ENCODE data around the gene EXPH5.

Gene EXPH5

DNA sequence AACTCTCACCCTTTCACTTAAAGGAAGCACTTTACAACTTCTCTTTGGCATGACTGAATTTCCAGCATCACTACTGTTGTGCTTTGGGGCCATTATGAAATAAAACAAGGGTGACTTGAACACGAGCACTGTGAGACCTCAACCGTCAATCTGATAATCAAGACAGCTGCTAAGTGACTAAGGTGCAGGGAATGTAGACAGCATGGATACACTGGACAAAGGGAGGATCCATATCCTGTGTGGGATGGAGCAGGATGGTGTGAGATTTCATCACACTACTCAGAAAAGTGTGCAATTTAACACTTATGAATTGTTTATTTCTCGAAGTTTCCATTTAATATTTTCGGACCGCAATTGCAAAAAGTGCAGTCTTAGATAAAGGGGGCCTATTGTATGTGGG is 16.1 kb upstream of the EXPH5 start:
- Histone ChIP-seq H3K4me2 (ENCODE audit: low read depth, low read length, poor library complexity, severe bottlenecking) (no peak overlapping the region), H3K4me1 (ENCODE audit: insufficient read depth, low read length, poor library complexity, severe bottlenecking) (no peaks in the 10 kb centered on the region), H3K9me3 (ENCODE audit: insufficient read depth, low read depth, low read length) (no peaks in the 10 kb centered on the region), H3K9ac (ENCODE audit: low read depth, low read length, poor library complexity, severe bottlenecking) (no peak overlapping the region), H3K79me2 (ENCODE audit: insufficient read depth, low read length) (no peaks in the 10 kb centered on the region), H3K4me3 (ENCODE audit: low read length, poor library complexity, severe bottlenecking) (no peak overlapping the region), H4K20me1 (ENCODE audit: insufficient read depth, low read length, poor library complexity, severe bottlenecking) (no peaks in the 10 kb centered on the region), H2AFZ (ENCODE audit: low read length) (no peak overlapping the region), H3K27me3 (ENCODE audit: insufficient read depth, low read length, poor library complexity, severe bottlenecking) (no peaks in the 10 kb centered on the region), H3K9me2 (replicated peaks; ENCODE audit: low read depth, low read length) (no peaks in the 10 kb centered on the region), H3K36me3 (ENCODE audit: insufficient read depth, low read length) (no peaks in the 10 kb centered on the region), H3F3A (ENCODE audit: low read depth) (no peaks in the 10 kb centered on the region)
- TF ChIP-seq, protein P1, sequence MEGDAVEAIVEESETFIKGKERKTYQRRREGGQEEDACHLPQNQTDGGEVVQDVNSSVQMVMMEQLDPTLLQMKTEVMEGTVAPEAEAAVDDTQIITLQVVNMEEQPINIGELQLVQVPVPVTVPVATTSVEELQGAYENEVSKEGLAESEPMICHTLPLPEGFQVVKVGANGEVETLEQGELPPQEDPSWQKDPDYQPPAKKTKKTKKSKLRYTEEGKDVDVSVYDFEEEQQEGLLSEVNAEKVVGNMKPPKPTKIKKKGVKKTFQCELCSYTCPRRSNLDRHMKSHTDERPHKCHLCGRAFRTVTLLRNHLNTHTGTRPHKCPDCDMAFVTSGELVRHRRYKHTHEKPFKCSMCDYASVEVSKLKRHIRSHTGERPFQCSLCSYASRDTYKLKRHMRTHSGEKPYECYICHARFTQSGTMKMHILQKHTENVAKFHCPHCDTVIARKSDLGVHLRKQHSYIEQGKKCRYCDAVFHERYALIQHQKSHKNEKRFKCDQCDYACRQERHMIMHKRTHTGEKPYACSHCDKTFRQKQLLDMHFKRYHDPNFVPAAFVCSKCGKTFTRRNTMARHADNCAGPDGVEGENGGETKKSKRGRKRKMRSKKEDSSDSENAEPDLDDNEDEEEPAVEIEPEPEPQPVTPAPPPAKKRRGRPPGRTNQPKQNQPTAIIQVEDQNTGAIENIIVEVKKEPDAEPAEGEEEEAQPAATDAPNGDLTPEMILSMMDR (conservative IDR thresholded peaks at IDR 0.05; ENCODE audit: low read length) = no peak
- no peak for TF ChIP-seq EZH2phosphoT487 (IDR thresholded peaks at IDR 0.05; ENCODE audit: borderline replicate concordance)

DNA sequence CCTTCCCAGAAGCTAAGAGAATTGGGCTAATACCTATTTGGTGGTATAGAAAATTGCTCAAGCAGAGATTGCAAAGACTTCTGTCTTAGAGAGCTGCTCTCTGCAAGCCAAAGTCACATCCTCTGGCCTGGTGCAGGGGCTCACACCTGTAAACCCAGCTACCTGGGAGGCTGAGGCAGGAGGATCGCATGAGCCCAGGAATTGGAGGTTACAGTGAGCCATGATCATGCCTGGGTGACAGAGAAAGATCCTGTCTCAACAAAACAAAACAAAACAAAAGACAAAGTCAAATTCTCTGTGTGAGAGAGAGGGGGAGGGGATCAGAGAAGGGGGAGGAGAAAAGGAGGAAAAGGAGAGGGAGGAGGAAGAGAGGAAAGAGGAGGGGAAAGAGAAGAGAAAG is 15.0 kb upstream of the EXPH5 start:
- H3K4me1 ChIP-seq (ENCODE audit: insufficient read depth, low read length, poor library complexity, severe bottlenecking) = no peaks in the 10 kb centered on the region
- TF ChIP-seq, protein P1 (conservative IDR thresholded peaks at IDR 0.05; ENCODE audit: low read length) = no peak
- TF ChIP-seq EZH2phosphoT487 (IDR thresholded peaks at IDR 0.05; ENCODE audit: borderline replicate concordance) = no peak
- H3K27me3 ChIP-seq (ENCODE audit: insufficient read depth, low read length, poor library complexity, severe bottlenecking) = no peaks in the 10 kb centered on the region
- no peaks in the 10 kb centered on the region for H3K79me2 ChIP-seq (ENCODE audit: insufficient read depth, low read length)
- no peaks in the 10 kb centered on the region for H3K9me3 ChIP-seq (ENCODE audit: insufficient read depth, low read depth, low read length)
- H3K9ac ChIP-seq (ENCODE audit: low read depth, low read length, poor library complexity, severe bottlenecking) = no peak overlapping the region
- H2AFZ ChIP-seq (ENCODE audit: low read length) = no peak overlapping the region
- H4K20me1 ChIP-seq (ENCODE audit: insufficient read depth, low read length, poor library complexity, severe bottlenecking) = no peaks in the 10 kb centered on the region
- H3K4me2 ChIP-seq (ENCODE audit: low read depth, low read length, poor library complexity, severe bottlenecking) = no peak overlapping the region
- H3K9me2 ChIP-seq (replicated peaks; ENCODE audit: low read depth, low read length) = no peaks in the 10 kb centered on the region
- H3K4me3 ChIP-seq (ENCODE audit: low read length, poor library complexity, severe bottlenecking) = no peak overlapping the region
- H3K36me3 ChIP-seq (ENCODE audit: insufficient read depth, low read length) = no peaks in the 10 kb centered on the region
- no peaks in the 10 kb centered on the region for H3F3A ChIP-seq (ENCODE audit: low read depth)

DNA sequence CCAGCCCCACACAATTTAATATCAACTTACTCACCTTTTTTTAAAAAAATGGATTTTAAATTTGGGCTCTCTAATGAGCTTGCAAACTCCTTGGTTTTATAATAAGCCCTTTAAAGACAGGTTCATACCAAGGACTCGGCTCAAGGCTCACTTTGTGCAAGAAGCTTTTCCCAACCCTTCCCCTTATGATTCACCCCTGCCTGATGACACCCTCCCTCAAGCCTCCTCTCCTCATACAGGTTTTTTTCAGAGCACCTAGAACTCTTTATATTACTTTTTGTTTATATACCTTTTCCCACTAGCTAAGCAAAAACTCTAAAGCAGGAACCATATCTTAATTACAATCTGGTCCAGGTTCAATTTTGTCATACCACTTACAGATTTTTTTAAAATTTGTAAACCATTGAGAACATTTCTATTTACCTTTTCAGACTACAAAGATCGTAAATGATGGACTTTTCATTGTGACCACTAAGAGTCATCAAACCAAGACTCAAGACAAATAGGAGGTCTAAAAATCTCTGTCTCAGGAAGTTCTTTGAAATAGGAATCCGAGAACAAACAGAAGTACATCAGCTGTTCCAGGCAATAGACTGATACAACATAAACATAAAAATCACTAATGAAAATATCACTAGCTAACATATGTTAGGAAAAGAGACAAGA is 13.1 kb upstream of the EXPH5 start:
- Histone ChIP-seq H3K9ac (ENCODE audit: low read depth, low read length, poor library complexity, severe bottlenecking) (no peak overlapping the region), H3K9me3 (ENCODE audit: insufficient read depth, low read depth, low read length) (no peaks in the 10 kb centered on the region), H2AFZ (ENCODE audit: low read length) (no peak overlapping the region), H3K9me2 (replicated peaks; ENCODE audit: low read depth, low read length) (no peaks in the 10 kb centered on the region), H3K79me2 (ENCODE audit: insufficient read depth, low read length) (no peaks in the 10 kb centered on the region), H3K36me3 (ENCODE audit: insufficient read depth, low read length) (no peaks in the 10 kb centered on the region), H3K4me1 (ENCODE audit: insufficient read depth, low read length, poor library complexity, severe bottlenecking) (no peaks in the 10 kb centered on the region), H3K4me3 (ENCODE audit: low read length, poor library complexity, severe bottlenecking) (no peak overlapping the region), H4K20me1 (ENCODE audit: insufficient read depth, low read length, poor library complexity, severe bottlenecking) (no peaks in the 10 kb centered on the region), H3F3A (ENCODE audit: low read depth) (no peaks in the 10 kb centered on the region), H3K4me2 (ENCODE audit: low read depth, low read length, poor library complexity, severe bottlenecking) (no peak overlapping the region), H3K27me3 (ENCODE audit: insufficient read depth, low read length, poor library complexity, severe bottlenecking) (no peaks in the 10 kb centered on the region)
- TF ChIP-seq, protein P1 (conservative IDR thresholded peaks at IDR 0.05; ENCODE audit: low read length) = no peak
- no peak for TF ChIP-seq EZH2phosphoT487 (IDR thresholded peaks at IDR 0.05; ENCODE audit: borderline replicate concordance)
